GM21367 (cell line): ENCODE measurements around the gene RAPGEF4.

Experiments used
- ATAC-seq: cut with Tn5 transposase; IDR thresholded peaks from one replicate; pipeline ENCODE4 v1.9.1; 2021; ENCODE audit not compliant: unreplicated experiment

The RAPGEF4 gene

GRCh38 chr2:172993931-172994717 is 258.5 kb downstream of the RAPGEF4 start:
- ATAC-seq, result no peak

- ATAC-seq, result no peak
Measured at GRCh38 chr2:172994864-172995263, 259.2 kb downstream of the RAPGEF4 start.

GRCh38 chr2:172995323-172996244 is 259.9 kb downstream of the RAPGEF4 start:
- ATAC-seq, result no peak

- no peak for ATAC-seq
Measured at GRCh38 chr2:172996387-172996961, 260.8 kb downstream of the RAPGEF4 start.

GRCh38 chr2:172997031-172997430 is 261.4 kb downstream of the RAPGEF4 start:
- ATAC-seq, result no peak

GRCh38 chr2:172998547-172999272 is 263.1 kb downstream of the RAPGEF4 start:
- no peak for ATAC-seq

- ATAC-seq, result no peak
Measured at GRCh38 chr2:172999641-173000386, 264.2 kb downstream of the RAPGEF4 start.

GRCh38 chr2:173001664-173002604 is 266.3 kb downstream of the RAPGEF4 start:
- ATAC-seq, result no peak

- no peak for ATAC-seq
Measured at GRCh38 chr2:173002751-173003541, 267.3 kb downstream of the RAPGEF4 start.

GRCh38 chr2:173008786-173009185 is 273.1 kb downstream of the RAPGEF4 start:
- no peak for ATAC-seq

GRCh38 chr2:173010233-173010632 is 274.6 kb downstream of the RAPGEF4 start:
- no peak for ATAC-seq

GRCh38 chr2:173016451-173016850 is 280.8 kb downstream of the RAPGEF4 start:
- ATAC-seq, result no peak

GRCh38 chr2:173017646-173018420 is 282.2 kb downstream of the RAPGEF4 start:
- ATAC-seq, result no peak

- no peak for ATAC-seq
Measured at GRCh38 chr2:173019755-173020154, 284.1 kb downstream of the RAPGEF4 start.

GRCh38 chr2:173021939-173022371 is 286.3 kb downstream of the RAPGEF4 start:
- ATAC-seq, result no peak

- no peak for ATAC-seq
Measured at GRCh38 chr2:173023718-173024117, 288.1 kb downstream of the RAPGEF4 start.

GRCh38 chr2:173026479-173026878 is 290.8 kb downstream of the RAPGEF4 start:
- no peak for ATAC-seq
